OCI-LY7 (cell line): Measurements from ENCODE around the gene GALNT12. TPM values are rescaled to one million over a fixed set of nuclear protein-coding genes. Genes with fewer than 3 reads are reported as not detected.

ENCODE experiments used
- BruUV-seq: library from RNA; stranded (reverse); fragments of 400-500 nt; replicated peaks from 2 replicates; lab custom pipeline; 2021; lab: Mats Ljungman, UMichigan
- CTCF ChIA-PET: fragments of 300-600 bp; sonication (Branson Sonifier 250); formaldehyde crosslinking; loops from one replicate; lab custom pipeline; 2022; ENCODE audit warnings: antibody characterized with exemption; ENCODE audit not compliant: unreplicated experiment; lab: Charles Lee
- POLR2A ChIA-PET: fragments of 300-600 bp; sonication (Branson Sonifier 250); formaldehyde crosslinking; loops from one replicate; lab custom pipeline; 2022; ENCODE audit warnings: antibody characterized with exemption; lab: Charles Lee
- DNase-seq: peaks from one replicate; pipeline ENCODE4 v3.0.0-alpha.2; 2015; ENCODE audit warnings: low spot score
- H2AFZ ChIP-seq: fragments of 200-600 bp; sonication (generic), shearing (Covaris generic); 2 replicates; pipeline ENCODE4 v1.6.1; 2014; ENCODE audit warnings: mild to moderate bottlenecking, antibody characterized with exemption, low read length, moderate library complexity
- H3K27ac ChIP-seq: fragments of 200-600 bp; sonication (generic); 2 replicates; pipeline ENCODE4 v1.5.1; 2014; ENCODE audit warnings: mixed run types, low read depth, mild to moderate bottlenecking, moderate library complexity, low read length, inconsistent platforms; ENCODE audit not compliant: poor library complexity, severe bottlenecking
- H3K36me3 ChIP-seq: fragments of 200-600 bp; sonication (generic); 2 replicates; pipeline ENCODE4 v1.6.1; 2014; ENCODE audit warnings: mild to moderate bottlenecking, antibody characterized with exemption, low read length, moderate library complexity, mixed read lengths; ENCODE audit not compliant: insufficient read depth
- H3K4me1 ChIP-seq: fragments of 200-600 bp; sonication (generic); 2 replicates; pipeline ENCODE4 v1.5.1; 2014; ENCODE audit warnings: mild to moderate bottlenecking, low read length; ENCODE audit not compliant: insufficient read depth, poor library complexity, severe bottlenecking
- H3K4me2 ChIP-seq: fragments of 200-600 bp; sonication (generic); 2 replicates; pipeline ENCODE4 v1.6.1; 2014; ENCODE audit warnings: mild to moderate bottlenecking, low read length
- H3K4me3 ChIP-seq: fragments of 200-600 bp; sonication (generic); 2 replicates; pipeline ENCODE4 v1.5.1; 2014; ENCODE audit warnings: mild to moderate bottlenecking, low read depth, low read length; ENCODE audit not compliant: poor library complexity, severe bottlenecking
- H3K79me2 ChIP-seq: fragments of 200-600 bp; sonication (generic); 2 replicates; pipeline ENCODE4 v1.6.1; 2016; ENCODE audit warnings: low read depth, mild to moderate bottlenecking, low read length, moderate library complexity, mixed read lengths; ENCODE audit not compliant: insufficient read depth
- H3K9me2 ChIP-seq: fragments of 200-600 bp; sonication (generic); 2 replicates; pipeline ENCODE4 v1.6.1; 2016; ENCODE audit warnings: mild to moderate bottlenecking, low read length, mixed read lengths; ENCODE audit not compliant: insufficient read depth
- H3K9me3 ChIP-seq: fragments of 200-600 bp; sonication (generic); 2 replicates; pipeline ENCODE4 v1.6.1; 2014; ENCODE audit warnings: mild to moderate bottlenecking, mixed run types, low read length, mixed read lengths
- H4K20me1 ChIP-seq: fragments of 200-600 bp; sonication (generic); 2 replicates; pipeline ENCODE4 v1.6.1; 2014; ENCODE audit warnings: mild to moderate bottlenecking, antibody characterized with exemption, low read length, moderate library complexity, mixed read lengths; ENCODE audit not compliant: insufficient read depth
- CTCF ChIP-seq: fragments of 200-600 bp; sonication (generic); conservative IDR thresholded peaks from 2 replicates; pipeline ENCODE4 v1.5.1; 2014; ENCODE audit warnings: mild to moderate bottlenecking, antibody characterized with exemption, low read length, moderate library complexity, mixed read lengths
- EZH2phosphoT487 ChIP-seq: fragments of 200-600 bp; sonication (generic); IDR thresholded peaks from 2 replicates; pipeline ENCODE4 v1.6.1; 2018; ENCODE audit warnings: low read depth, borderline replicate concordance, mild to moderate bottlenecking, mixed run types, antibody characterized with exemption, low read length, moderate library complexity, mixed read lengths
- intact Hi-C: fragments of 100-400 bp; cut with micrococcal nuclease; formaldehyde crosslinking; loops from one replicate; pipeline ENCODE4 v1.10.0; 2022; ENCODE audit not compliant: unreplicated experiment
- total RNA-seq, 2 experiments: library from RNA; depleted of rRNA in 1 of 2; stranded (reverse); fragments of >200 nt in 1 of 2; shearing (Covaris generic) in 1 of 2; gene quantifications; 2 replicates each; pipeline ENCODE4 v1.2.3, GENCODE V29; 2014 to 2022

Gene GALNT12
- total RNA-seq, 2 experiments from 2014 or later = 5.5 to 9.7 TPM

- Histone ChIP-seq H4K20me1 (no peaks in the 10 kb centered on the region), H3K79me2 (no peaks in the 10 kb centered on the region), H2AFZ (no peak overlapping the region), H3K27ac (no peak overlapping the region), H3K4me2 (no peak overlapping the region), H3K4me1 (no peaks in the 10 kb centered on the region), H3K9me2 (no peaks in the 10 kb centered on the region), H3K9me3 (no peaks in the 10 kb centered on the region), H3K36me3 (no peaks in the 10 kb centered on the region), H3K4me3 (no peak overlapping the region)
- ChIA-PET CTCF (no interaction called here), POLR2A (no interaction called here)
- no peak for DNase-seq
- TF ChIP-seq CTCF (no peak), EZH2phosphoT487 (no peak)
- no TSS peak for BruUV-seq
- intact Hi-C loops = loop anchor here (10.0 kb wide), 1 partner anchor 407 kb away; no protein-coding TSS in a partner anchor
Observed at GRCh38 chr9:98781588-98782383, 25.7 kb upstream of the GALNT12 start.

GRCh38 chr9:98783518-98784226 lies 23.8 kb upstream of the GALNT12 start:
- Histone ChIP-seq H4K20me1 (0 out of 2 replicates have a peak, but pooled peaks cover 3% of the 10 kb centered on the region), H3K79me2 (no peaks in the 10 kb centered on the region), H3K9me3 (no peaks in the 10 kb centered on the region), H3K27ac (no peak overlapping the region), H3K4me2 (no peak overlapping the region), H2AFZ (no peak overlapping the region), H3K36me3 (0 out of 2 replicates have a peak, but pooled peaks cover 4% of the 10 kb centered on the region), H3K9me2 (no peaks in the 10 kb centered on the region), H3K4me1 (no peaks in the 10 kb centered on the region), H3K4me3 (no peak overlapping the region)
- no peak for DNase-seq
- intact Hi-C loops = loop anchor here (10.0 kb wide), 1 partner anchor 409 kb away; no protein-coding TSS in a partner anchor
- ChIA-PET CTCF (no interaction called here), POLR2A (no interaction called here)
- no peak for TF ChIP-seq EZH2phosphoT487
- TF ChIP-seq CTCF = no peak
- no TSS peak for BruUV-seq
